ENCODE data around the gene REV3L. TPM values are rescaled to one million over a fixed set of nuclear protein-coding genes. Genes with fewer than 3 reads are reported as not detected.
"Not testable (repeated sequence)": the region's sequence is repeated elsewhere in the genome, so short reads cannot be mapped to it uniquely, and the experiment has no call there.

Gene REV3L
- total RNA-seq, 1 donor from 2014 or later, result 19.0 TPM

DNA sequence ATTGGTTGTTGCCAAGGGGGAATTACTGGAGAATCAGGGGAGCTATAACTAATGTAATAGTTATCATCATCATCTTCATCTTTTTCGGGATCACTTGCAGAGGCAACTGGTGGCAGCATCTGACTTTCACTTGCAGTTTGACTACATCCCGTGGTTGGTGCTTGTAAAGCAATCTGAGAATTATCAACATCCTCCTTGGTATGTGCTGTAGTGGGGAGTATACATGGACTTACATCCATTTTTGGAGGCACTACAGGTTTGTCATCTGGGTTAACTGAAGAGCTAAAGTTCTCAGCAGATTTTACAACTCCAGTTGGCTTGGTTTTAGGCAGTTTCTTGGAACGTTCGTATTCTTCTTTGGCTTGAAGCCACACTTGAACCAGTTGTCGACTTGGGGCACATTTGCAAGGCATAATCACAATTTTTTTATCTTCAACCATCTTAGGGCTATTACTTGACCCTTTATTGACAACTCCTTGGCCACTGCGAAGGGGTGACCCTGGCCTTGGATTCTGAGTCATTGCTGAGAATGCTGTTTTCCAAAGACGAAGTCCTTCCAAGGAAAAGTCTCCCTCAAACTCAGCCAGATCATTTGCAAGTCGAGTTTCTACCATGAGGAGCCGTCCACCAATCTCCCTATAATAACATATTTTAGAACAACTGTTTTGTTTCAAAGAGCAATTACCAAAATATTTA is 115.5 kb downstream of the REV3L start:
- DNase-seq (ENCODE audit: low spot score), result no peak

DNA sequence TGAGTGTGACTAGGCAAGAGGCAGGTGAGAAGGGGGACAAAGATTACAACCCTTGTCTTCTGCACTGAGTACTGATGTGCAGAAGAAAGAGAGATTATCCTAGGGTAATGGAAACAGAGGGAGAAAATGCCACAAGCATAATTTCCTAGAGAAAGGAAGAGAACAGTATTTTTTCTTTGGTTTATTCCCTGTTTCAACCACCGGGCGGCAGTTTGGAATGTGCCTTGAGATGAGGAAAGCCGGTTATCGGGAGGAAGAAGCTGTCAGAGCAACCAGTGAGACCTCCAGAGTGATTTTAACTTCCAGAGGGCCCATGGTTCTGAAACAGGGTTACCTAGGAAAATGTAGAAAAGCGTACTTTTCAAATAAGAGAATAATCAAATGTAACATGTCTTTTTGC is 121.4 kb downstream of the REV3L start:
- DNase-seq (ENCODE audit: low spot score), result peak; percentile 21

DNA sequence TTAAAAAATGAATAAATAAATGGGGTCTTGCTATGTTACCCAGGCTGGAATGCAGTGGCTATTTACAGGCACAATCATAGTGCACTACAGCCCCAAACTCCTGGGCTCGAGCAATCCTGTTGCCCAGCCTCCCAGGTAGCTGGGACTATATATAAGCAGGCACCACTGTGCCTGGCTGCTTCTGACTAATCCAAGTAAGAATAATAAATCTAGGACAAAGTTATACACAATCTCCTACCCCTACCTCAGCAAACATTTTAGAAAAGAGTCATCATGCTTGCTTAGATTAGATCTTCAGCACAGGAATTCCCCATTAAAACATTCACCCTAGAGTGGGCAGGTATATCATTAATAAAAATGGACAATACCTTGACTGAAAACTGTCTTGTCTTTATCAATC is 124.6 kb downstream of the REV3L start:
- DNase-seq (ENCODE audit: low spot score), result no peak

- no peak for DNase-seq (ENCODE audit: low spot score)
Observed at GRCh38 chr6:111357705-111358104, 125.3 kb downstream of the REV3L start.

GRCh38 chr6:111356551-111356950 is 126.5 kb downstream of the REV3L start:
- DNase-seq (ENCODE audit: low spot score), result no peak

DNA sequence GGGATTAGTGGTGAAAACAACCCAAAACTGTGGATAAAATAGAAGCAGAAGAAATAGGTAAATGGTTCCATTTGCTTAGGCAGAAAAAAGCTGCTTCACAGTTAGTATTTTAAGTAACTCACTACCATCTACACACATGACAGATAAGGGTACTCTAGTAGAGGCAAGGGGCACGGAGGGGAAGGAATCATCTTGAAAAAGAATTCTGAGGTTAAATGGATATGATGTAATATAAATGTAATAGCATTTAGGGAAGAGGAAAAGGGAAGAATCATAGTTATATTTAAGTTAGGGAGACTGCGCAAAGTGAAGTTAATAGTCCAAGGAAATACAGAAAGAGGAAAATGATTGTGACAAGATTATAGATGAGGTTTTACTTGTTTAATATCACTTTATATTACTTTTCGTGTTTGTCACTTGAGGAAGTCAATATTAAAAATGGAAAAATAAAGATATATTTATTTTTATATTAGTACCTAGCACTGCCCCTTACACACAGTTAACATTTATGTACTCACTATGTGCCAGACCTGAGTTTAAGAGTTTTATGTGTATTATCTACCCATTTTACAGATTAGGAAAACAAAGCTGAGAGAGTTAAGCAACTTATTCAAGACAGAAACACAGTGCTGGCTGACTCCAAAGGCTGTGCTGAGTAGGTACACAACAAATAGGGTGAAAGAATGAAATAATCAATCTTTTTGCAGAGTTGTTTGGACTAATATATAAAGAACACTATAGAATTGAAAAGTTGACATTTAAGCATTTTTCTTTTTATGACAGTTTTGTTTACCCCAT is 128.1 kb downstream of the REV3L start:
- DNase-seq (ENCODE audit: low spot score), result no peak

- DNase-seq (ENCODE audit: low spot score), result no peak
Observed at GRCh38 chr6:111353912-111354462, 129.0 kb downstream of the REV3L start.

DNA sequence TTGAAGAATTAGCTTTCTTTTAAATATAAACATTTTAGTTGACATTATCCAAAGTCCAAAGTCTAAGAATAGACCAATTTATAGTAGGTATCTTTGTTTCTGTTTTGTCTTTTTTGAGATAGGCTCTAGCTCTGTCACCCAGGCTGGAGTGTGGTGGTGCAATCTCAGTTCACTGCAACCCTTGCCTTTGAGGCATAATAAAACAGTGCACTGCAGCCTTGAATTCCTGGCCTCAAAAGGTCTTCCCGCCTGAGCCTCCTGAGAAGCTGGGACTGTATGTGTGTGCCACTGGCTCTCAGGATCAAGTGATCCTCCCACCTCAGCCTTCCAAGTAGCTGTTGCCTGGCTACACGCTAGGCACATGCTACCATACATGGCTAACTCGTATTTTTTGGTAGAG is 135.4 kb downstream of the REV3L start:
- no peak for DNase-seq (ENCODE audit: low spot score)

DNA sequence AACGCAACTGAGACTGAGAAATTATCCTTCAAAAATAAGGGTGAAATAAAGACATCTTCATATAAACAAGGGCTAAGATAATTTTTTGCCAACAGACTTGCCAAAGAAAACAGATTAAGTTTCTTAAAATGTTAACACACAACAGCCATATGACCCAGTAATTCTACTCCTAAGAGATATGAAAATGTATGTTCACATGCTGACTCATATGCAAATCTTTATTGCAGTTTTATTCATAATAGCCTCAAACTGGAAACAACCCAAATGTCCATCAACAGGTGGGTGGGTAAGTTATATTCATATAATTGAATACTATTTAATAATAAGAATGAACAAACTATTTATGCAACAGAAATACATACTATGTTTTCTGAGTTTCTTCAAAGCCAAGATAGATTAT is 140.1 kb downstream of the REV3L start:
- no peak for DNase-seq (ENCODE audit: low spot score)

DNA sequence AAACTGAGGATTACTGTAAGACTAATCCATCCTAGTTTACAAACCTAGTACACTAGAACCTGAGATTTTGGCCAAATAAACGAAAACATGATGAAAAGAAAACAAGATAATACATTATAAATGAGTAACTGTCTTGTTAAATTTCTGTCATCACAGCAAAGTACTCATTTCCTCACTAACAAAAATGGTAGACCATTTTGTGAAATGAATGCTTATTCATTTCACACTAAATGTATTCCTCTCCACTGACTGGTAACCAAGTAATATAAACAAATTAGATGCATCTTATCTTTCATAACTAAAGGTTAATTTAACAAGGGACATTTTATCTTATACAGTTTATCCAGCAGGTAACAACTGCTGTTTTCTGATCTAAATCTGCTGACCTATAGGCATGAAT is 143.7 kb downstream of the REV3L start:
- no peak for DNase-seq (ENCODE audit: low spot score)

- no peak for DNase-seq (ENCODE audit: low spot score)
Observed at GRCh38 chr6:111338843-111339242, 144.2 kb downstream of the REV3L start.

- DNase-seq (ENCODE audit: low spot score), result no peak
Observed at GRCh38 chr6:111337829-111338236, 145.2 kb downstream of the REV3L start.

DNA sequence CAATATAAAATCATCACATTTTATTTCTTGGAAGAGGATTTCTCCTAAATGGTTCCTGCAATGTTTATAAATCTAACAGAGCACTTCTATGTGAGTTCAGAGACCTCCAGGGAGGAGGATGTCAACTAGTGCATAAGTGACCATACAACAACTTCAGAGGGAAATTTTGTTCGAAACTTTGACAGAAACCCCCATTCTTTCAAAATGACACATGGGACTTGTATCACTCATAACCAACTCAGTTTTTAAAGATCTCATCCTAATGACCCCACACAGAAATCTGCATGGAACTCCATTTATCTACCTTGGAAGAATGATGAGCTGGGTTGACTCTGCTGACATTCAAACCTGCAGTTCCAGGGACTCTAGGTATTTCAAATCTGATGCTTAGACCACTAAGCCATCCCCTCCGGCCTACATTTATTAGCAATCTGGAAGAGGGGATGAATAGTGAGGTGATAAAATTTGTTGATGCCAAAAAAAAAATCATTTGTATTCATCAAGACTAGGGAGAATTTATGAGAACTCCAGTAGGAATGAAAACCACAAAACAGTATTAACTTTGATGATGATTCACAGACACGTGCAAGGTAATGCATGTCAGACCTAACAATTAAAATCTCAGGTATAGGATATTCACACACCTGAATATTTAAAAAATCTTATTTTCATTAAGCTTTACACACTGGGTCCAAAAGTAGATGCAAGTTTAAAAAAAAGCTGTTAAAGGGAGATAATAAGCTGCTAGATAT is 153.0 kb downstream of the REV3L start:
- no peak for DNase-seq (ENCODE audit: low spot score)

- DNase-seq (ENCODE audit: low spot score), result no peak
Observed at GRCh38 chr6:111326563-111326962, 156.5 kb downstream of the REV3L start.

GRCh38 chr6:111322145-111322544 is 160.9 kb downstream of the REV3L start:
- DNase-seq (ENCODE audit: low spot score), result no peak

GRCh38 chr6:111307950-111308349 is 175.1 kb downstream of the REV3L start:
- not testable (repeated sequence) for DNase-seq (ENCODE audit: low spot score)

DNA sequence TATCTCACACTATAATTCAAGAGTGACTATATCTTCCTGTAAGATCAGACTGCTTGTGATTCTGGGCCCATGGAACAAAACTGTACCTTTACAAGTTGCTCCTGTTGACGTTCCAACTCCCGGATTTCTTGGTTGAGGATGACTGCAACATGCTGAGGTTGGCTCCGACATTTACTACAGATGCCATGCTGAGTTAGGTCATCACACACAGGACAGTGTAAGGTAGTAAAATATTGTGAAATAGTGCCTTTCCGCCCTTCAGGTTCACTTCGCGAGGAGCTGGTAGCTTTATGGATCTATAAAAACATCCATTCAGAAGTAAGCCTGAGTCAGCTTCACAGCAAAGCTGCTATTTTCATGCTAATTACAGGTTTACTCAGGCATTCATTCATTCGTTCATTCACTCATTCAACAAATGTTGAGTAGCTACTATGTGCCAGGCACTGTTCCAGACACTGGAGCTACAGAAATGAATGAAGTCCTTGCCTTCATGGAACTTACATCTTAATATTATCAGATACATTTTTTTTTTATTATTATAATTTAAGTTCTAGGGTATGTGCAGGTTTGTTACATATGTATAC is 175.7 kb downstream of the REV3L start:
- no peak for DNase-seq (ENCODE audit: low spot score)

DNA sequence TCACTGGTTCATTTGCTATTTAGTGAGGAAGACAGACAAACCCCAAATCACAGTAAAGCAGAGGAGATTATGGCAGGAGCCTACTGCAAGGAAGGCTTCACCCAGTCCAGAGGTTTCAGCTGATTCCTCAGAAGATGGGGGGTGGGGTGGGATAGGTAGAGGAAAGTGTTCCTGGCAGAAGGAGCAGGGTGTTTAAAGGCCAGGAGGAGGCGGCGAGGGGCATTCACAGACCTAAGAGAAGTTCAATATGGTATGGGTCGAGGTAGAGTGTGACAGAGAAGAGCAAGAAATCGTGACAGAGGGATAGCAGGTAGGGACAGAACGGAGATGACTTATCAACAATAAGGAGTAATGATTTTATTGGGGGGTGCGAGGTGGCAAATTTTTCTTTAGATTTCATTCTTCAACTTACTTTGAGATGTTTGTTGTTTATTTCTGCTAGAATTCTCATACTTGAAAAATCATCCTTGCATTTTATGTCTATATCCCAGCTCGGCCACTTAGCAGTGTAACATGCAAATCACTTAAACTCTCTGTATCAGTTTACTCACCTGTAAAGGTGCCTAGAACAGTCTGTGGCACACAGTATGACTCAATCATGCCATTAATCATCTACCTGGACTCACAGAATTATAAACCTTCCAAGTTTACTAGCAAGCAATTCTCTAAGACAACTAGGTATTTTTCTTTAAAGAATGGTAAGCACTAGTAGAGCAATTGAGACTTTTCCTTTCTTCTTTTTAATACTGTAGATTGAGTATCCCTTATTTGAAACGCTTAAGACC is 176.7 kb downstream of the REV3L start:
- no peak for DNase-seq (ENCODE audit: low spot score)

DNA sequence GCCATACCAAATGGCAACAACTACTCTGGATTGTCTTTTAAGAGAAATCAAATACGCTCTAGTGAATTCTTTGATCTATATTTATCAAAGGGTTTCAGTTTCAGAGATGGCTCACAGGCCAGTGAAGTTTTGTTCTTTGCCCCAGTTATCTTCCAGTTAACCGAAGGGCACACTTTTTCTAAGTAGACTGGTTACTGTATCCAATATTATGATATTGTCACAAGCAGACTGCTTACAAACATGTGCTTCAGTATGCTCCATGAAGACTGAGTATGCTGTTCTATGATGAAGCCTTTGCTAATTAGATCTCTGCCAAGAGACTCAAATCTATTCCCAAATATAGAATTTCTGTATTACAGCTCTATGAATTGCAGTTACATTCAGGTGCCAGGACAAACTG is 181.1 kb downstream of the REV3L start:
- no peak for DNase-seq (ENCODE audit: low spot score)

GRCh38 chr6:111300938-111301800 is 181.8 kb downstream of the REV3L start:
- DNase-seq (ENCODE audit: low spot score), result not testable (repeated sequence)
